Measurements from ENCODE around the gene TPM1. TPM values are rescaled to one million over a fixed set of nuclear protein-coding genes. Genes with fewer than 3 reads are reported as not detected.

TPM1 gene
- polyA plus RNA-seq, 1 of the 3 experiments (the other 2 are of a cell fraction) = 1,371 TPM

DNA sequence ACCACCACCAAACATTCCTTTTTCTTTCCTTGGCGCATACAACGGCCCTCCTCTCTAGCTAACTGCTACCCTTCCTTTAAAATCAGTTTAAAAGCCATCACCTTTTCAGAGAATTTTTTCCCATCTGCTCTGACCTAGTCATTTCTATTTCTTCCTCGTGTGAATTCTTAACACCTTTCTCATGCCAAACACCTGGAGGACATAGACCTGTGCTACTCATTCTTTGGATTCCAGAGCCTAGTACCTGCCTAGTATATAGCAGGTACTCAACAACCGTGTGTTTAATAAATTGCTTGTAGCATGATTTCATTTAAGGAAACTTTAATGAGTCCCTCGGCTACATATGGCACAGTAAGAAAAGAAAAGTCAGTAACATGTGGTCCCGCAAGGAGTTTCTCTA, 2.0 kb upstream of the TPM1 start:
- Histone ChIP-seq H2AFZ (ENCODE audit: low read depth) (no peak overlapping the region), H3K27ac (ENCODE audit: low read depth in 2 of 2, low read length in 1 of 2) (peak overlapping the region; percentile 71 to 91; a peak in 3 of 4 replicates), H3K4me1 (ENCODE audit: control insufficient read depth in 1 of 2, insufficient read depth in 2 of 2, low read depth in 1 of 2, low read length in 1 of 2) (peaks cover 6 to 25% of the 10 kb centered on the region in 2 experiments; a peak in 2 of 4 replicates), H3K36me3 (replicated peaks in 1 of 2; ENCODE audit: control insufficient read depth in 1 of 2, insufficient read depth in 2 of 2, low read length in 1 of 2) (peaks cover 17 to 27% of the 10 kb centered on the region in 2 experiments), H3K4me2 (no peak overlapping the region), H3K9me3 (no peaks in the 10 kb centered on the region), H4K20me1 (ENCODE audit: insufficient read depth) (peaks cover 28% of the 10 kb centered on the region), H3F3A (replicated peaks; ENCODE audit: insufficient read depth) (peaks cover 35% of the 10 kb centered on the region), H3K4me3 (ENCODE audit: low read depth in 2 of 2, low read length in 1 of 2) (no peak overlapping the region), H3K9me2 (no peaks in the 10 kb centered on the region), H3K9ac (peak overlapping the region; percentile 99), H3K27me3 (ENCODE audit: insufficient read depth) (no peaks in the 10 kb centered on the region), H3K79me2 (ENCODE audit: insufficient read depth) (peaks cover 43% of the 10 kb centered on the region)
- 94% methylated on average over 6 of the region's 6 CpGs for WGBS (ENCODE audit: low lambda C conversion rate)
- DNase-seq = no peak
- no peak for TF ChIP-seq NFIC (IDR thresholded peaks at IDR 0.05; ENCODE audit: borderline replicate concordance)
- no peak for TF ChIP-seq FOSL2 (IDR thresholded peaks at IDR 0.05; ENCODE audit: borderline replicate concordance, low read depth)
- TF ChIP-seq POLR2AphosphoS5 (IDR thresholded peaks at IDR 0.05; ENCODE audit: low read depth, low read length) = no peak
- no peak for TF ChIP-seq CHD2 (IDR thresholded peaks at IDR 0.05; ENCODE audit: low read length, partially characterized antibody)
- no peak for TF ChIP-seq SIN3A (IDR thresholded peaks at IDR 0.05; ENCODE audit: borderline replicate concordance, low read depth, low read length)
- TF ChIP-seq, protein P1, sequence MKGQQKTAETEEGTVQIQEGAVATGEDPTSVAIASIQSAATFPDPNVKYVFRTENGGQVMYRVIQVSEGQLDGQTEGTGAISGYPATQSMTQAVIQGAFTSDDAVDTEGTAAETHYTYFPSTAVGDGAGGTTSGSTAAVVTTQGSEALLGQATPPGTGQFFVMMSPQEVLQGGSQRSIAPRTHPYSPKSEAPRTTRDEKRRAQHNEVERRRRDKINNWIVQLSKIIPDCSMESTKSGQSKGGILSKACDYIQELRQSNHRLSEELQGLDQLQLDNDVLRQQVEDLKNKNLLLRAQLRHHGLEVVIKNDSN (IDR thresholded peaks at IDR 0.05; ENCODE audit: borderline replicate concordance, low read depth) = no peak
- no peak for TF ChIP-seq EP300 (IDR thresholded peaks at IDR 0.05; ENCODE audit: borderline replicate concordance in 1 of 2, low read depth in 1 of 2, low read length in 1 of 2)
- no peak for TF ChIP-seq MEF2A (IDR thresholded peaks at IDR 0.05; ENCODE audit: borderline replicate concordance, low read depth)
- TF ChIP-seq CTCF (IDR thresholded peaks at IDR 0.05) = no peak
- ChIA-PET CTCF (interaction anchor here (0.6 to 13.6 kb wide), 6 partner anchors 8 to 259 kb away, joined by 3 to 315 read pairs (median 4); no protein-coding TSS in a partner anchor), POLR2A (no interaction called here)

DNA sequence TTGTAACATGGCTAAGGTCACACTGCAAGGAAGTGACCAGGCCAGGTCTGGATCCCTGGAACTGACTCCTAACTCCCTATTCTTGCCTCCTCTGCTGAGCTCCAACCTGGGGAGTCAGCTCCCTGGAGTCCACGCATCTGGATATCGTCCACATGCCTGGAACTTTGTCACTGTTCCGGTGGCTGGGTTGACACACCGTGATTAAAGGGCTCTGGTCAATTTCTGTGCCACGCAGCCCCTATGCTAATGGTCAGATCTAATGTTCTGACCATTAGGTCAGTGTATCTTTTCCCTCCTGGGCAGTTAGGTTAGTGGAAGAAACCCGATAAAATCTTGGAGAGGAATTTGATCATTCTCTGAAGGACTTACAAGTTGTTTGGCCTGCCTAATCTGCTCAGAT, 1.6 kb upstream of the TPM1 start:
- POLR2A ChIA-PET = no interaction called here
- Histone ChIP-seq H3K4me3 (ENCODE audit: low read depth in 2 of 2, low read length in 1 of 2) (peak overlapping the region; percentile 64; a peak in 1 of 4 replicates), H3K79me2 (ENCODE audit: insufficient read depth) (peaks cover 47% of the 10 kb centered on the region), H3K9me3 (no peaks in the 10 kb centered on the region), H3K4me1 (ENCODE audit: control insufficient read depth in 1 of 2, insufficient read depth in 2 of 2, low read depth in 1 of 2, low read length in 1 of 2) (peaks cover 6 to 25% of the 10 kb centered on the region in 2 experiments; a peak in 2 of 4 replicates), H3K4me2 (peak overlapping the region; percentile 95), H3K9me2 (no peaks in the 10 kb centered on the region), H3K27ac (ENCODE audit: low read depth in 2 of 2, low read length in 1 of 2) (peak overlapping the region; percentile 71 to 91), H3F3A (replicated peaks; ENCODE audit: insufficient read depth) (peaks cover 40% of the 10 kb centered on the region), H2AFZ (ENCODE audit: low read depth) (no peak overlapping the region), H3K36me3 (replicated peaks in 1 of 2; ENCODE audit: control insufficient read depth in 1 of 2, insufficient read depth in 2 of 2, low read length in 1 of 2) (peaks cover 22 to 32% of the 10 kb centered on the region in 2 experiments), H3K9ac (peak overlapping the region; percentile 99), H3K27me3 (ENCODE audit: insufficient read depth) (no peaks in the 10 kb centered on the region), H4K20me1 (ENCODE audit: insufficient read depth) (peaks cover 33% of the 10 kb centered on the region)
- 40% methylated on average over 6 of the region's 6 CpGs for WGBS (ENCODE audit: low lambda C conversion rate)
- CTCF ChIA-PET = interaction anchor here (0.6 to 13.6 kb wide), 6 partner anchors 18 to 259 kb away, joined by 3 to 315 read pairs (median 3); no protein-coding TSS in a partner anchor
- DNase-seq = peak; percentile 70
- peak; percentile 24 for TF ChIP-seq CHD2 (IDR thresholded peaks at IDR 0.05; ENCODE audit: low read length, partially characterized antibody)
- TF ChIP-seq, protein P2, sequence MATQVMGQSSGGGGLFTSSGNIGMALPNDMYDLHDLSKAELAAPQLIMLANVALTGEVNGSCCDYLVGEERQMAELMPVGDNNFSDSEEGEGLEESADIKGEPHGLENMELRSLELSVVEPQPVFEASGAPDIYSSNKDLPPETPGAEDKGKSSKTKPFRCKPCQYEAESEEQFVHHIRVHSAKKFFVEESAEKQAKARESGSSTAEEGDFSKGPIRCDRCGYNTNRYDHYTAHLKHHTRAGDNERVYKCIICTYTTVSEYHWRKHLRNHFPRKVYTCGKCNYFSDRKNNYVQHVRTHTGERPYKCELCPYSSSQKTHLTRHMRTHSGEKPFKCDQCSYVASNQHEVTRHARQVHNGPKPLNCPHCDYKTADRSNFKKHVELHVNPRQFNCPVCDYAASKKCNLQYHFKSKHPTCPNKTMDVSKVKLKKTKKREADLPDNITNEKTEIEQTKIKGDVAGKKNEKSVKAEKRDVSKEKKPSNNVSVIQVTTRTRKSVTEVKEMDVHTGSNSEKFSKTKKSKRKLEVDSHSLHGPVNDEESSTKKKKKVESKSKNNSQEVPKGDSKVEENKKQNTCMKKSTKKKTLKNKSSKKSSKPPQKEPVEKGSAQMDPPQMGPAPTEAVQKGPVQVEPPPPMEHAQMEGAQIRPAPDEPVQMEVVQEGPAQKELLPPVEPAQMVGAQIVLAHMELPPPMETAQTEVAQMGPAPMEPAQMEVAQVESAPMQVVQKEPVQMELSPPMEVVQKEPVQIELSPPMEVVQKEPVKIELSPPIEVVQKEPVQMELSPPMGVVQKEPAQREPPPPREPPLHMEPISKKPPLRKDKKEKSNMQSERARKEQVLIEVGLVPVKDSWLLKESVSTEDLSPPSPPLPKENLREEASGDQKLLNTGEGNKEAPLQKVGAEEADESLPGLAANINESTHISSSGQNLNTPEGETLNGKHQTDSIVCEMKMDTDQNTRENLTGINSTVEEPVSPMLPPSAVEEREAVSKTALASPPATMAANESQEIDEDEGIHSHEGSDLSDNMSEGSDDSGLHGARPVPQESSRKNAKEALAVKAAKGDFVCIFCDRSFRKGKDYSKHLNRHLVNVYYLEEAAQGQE (IDR thresholded peaks at IDR 0.05; ENCODE audit: low read depth, low read length) = no peak
- TF ChIP-seq NFIC (IDR thresholded peaks at IDR 0.05; ENCODE audit: borderline replicate concordance) = peak; percentile 32; the same call in 1 of the 2 replicates
- no peak for TF ChIP-seq IRF3 (IDR thresholded peaks at IDR 0.05; ENCODE audit: low read depth, low read length)
- peak; percentile 24 for TF ChIP-seq RAD21 (IDR thresholded peaks at IDR 0.05; ENCODE audit: low read length)
- TF ChIP-seq YY1 (IDR thresholded peaks at IDR 0.05; ENCODE audit: low read depth) = 0 out of 2 replicates have a peak, but pooled peaks have one; percentile 15
- no peak for TF ChIP-seq FOSL2 (IDR thresholded peaks at IDR 0.05; ENCODE audit: borderline replicate concordance, low read depth)
- peak; percentile 58 for TF ChIP-seq MXI1 (IDR thresholded peaks at IDR 0.05; ENCODE audit: low read depth, low read length)
- peak; percentile 69; the same call in 1 of the 2 replicates for TF ChIP-seq TEAD4 (IDR thresholded peaks at IDR 0.05; ENCODE audit: borderline replicate concordance, insufficient read depth)
- no peak for TF ChIP-seq SMC3 (IDR thresholded peaks at IDR 0.05; ENCODE audit: low read depth, low read length)
- TF ChIP-seq USF2 (IDR thresholded peaks at IDR 0.05; ENCODE audit: borderline replicate concordance, low read depth, low read length) = no peak
- no peak; the same call in 1 of the 2 replicates for TF ChIP-seq JUND (IDR thresholded peaks at IDR 0.05)
